Kidney (tissue), 14 donors: Measurements from ENCODE around the gene PA2G4. TPM values are rescaled to one million over a fixed set of nuclear protein-coding genes. Genes with fewer than 3 reads are reported as not detected.

Source experiments
- DNase-seq, 5 donors: peaks; one replicate each; pipeline ENCODE4 v3.0.0-alpha.2; 2013 to 2020
- FAIRE-seq: peaks from 2 replicates; lab custom pipeline; 2012; peaks lifted over from hg19 to GRCh38; lab: Jason Lieb, UNC
- H3K27ac ChIP-seq, 2 donors: one replicate each; pipeline ENCODE4 v1.7.0; 2013; ENCODE audit warnings: low read depth in 2 of 2, low read length in 2 of 2, inconsistent platforms in 1 of 2
- H3K27me3 ChIP-seq: one replicate; pipeline ENCODE4 v1.7.1; 2013; ENCODE audit warnings: low read length, inconsistent platforms; ENCODE audit not compliant: control insufficient read depth, insufficient read depth
- H3K36me3 ChIP-seq, 3 donors: one replicate each; pipeline versions ENCODE4 v1.7.0 to v1.7.1; 2013; ENCODE audit warnings: low read length in 3 of 3, control low read depth in 1 of 3, inconsistent platforms in 1 of 3; ENCODE audit not compliant: insufficient read depth in 3 of 3, control insufficient read depth in 2 of 3
- H3K4me1 ChIP-seq, 3 donors: one replicate each; pipeline versions ENCODE4 v1.7.0 to v1.7.1; 2013; ENCODE audit warnings: low read length in 3 of 3, inconsistent platforms in 1 of 3, low read depth in 1 of 3; ENCODE audit not compliant: control insufficient read depth in 2 of 3, insufficient read depth in 2 of 3
- H3K4me3 ChIP-seq, 3 donors: one replicate each; pipeline versions ENCODE4 v1.7.0 to v1.8.1; 2013; ENCODE audit warnings: low read length in 3 of 3, control low read depth in 1 of 3, inconsistent platforms in 1 of 3
- H3K9ac ChIP-seq, 3 donors: one replicate each; pipeline versions ENCODE4 v1.7.0 to v1.7.1; 2013; ENCODE audit warnings: low read length in 3 of 3, control low read depth in 1 of 3, inconsistent platforms in 1 of 3
- H3K9me3 ChIP-seq, 3 donors: one replicate each; pipeline versions ENCODE4 v1.7.0 to v1.7.1; 2013; ENCODE audit warnings: low read length in 3 of 3, control low read depth in 1 of 3, inconsistent platforms in 1 of 3; ENCODE audit not compliant: control insufficient read depth in 2 of 3, insufficient read depth in 1 of 3
- CTCF ChIP-seq: IDR thresholded peaks from 3 replicates; pipeline ENCODE4 v1.5.1; 2012; ENCODE audit warnings: mild to moderate bottlenecking, moderate library complexity, borderline replicate concordance; ENCODE audit not compliant: insufficient read depth; ENCODE audit errors: extremely low read depth
- intact Hi-C: fragments of 100-400 bp; cut with DNase I; formaldehyde crosslinking; loops from one replicate; pipeline ENCODE4 v1.11.1; 2022
- polyA plus RNA-seq: library from polyadenylated mRNA; stranded (reverse); fragments of 350-450 nt; fragmentation: Illumina TruSeq; extraction: RNeasy Lipid Tissue Mini Kit (QIAGEN cat#74804); gene quantifications from one replicate; pipeline ENCODE4 v1.2.3, GENCODE V29; 2014; ENCODE audit warnings: low read depth, low replicate concordance; ENCODE audit not compliant: insufficient read depth
- total RNA-seq: library from RNA; stranded (reverse); fragmentation: NEBNext Ultra II Directional; extraction: Animal tissue kit (Norgen Biotek cat#: 25700); gene quantifications from one replicate; pipeline ENCODE4 v1.2.1, GENCODE V29; 2021
- donor health status: control.
- donor health status: control.
- donor health status: control.
- donor health status: control.
- donor health status: control.
- donor health status: DM: yes; HTN: yes; CAD: no.
- donor health status: Normal renal cell carcinoma (clear cell type).

Gene PA2G4
- total and polyA plus RNA-seq, 2 donors from 2014 or later: 72.4 to 76.8 TPM

GRCh38 chr12:56159482-56160192 is 55.3 kb downstream of the PA2G4 start:
- Histone ChIP-seq H3K27ac (peak overlapping the region; percentile 98 to 100), H3K36me3 (peaks cover 9 to 43% (median 33%) of the 10 kb centered on the region in 3 donors), H3K9ac (peak overlapping the region; percentile 90 to 100 (median 99)), H3K4me3 (peak overlapping the region; percentile 95 to 100 (median 98)), H3K4me1 (peaks cover 2 to 25% (median 23%) of the 10 kb centered on the region in 3 donors), H3K9me3 (no peaks in the 10 kb centered on the region), H3K27me3 (no peaks in the 10 kb centered on the region)
- intact Hi-C loops: no loop called here
- DNase-seq (no peak), FAIRE-seq (no peak)
- no peak for TF ChIP-seq CTCF

GRCh38 chr12:56160193-56160763 is 55.9 kb downstream of the PA2G4 start:
- Histone ChIP-seq H3K27ac (peak overlapping the region; percentile 98 to 100), H3K36me3 (peaks cover 9 to 48% (median 35%) of the 10 kb centered on the region in 3 donors), H3K4me1 (peaks cover 2 to 23% (median 22%) of the 10 kb centered on the region in 3 donors), H3K9me3 (no peaks in the 10 kb centered on the region), H3K9ac (peak overlapping the region in 2 of 3 donors; percentile 99 to 100), H3K4me3 (peak overlapping the region; percentile 3 to 100 (median 95)), H3K27me3 (no peaks in the 10 kb centered on the region)
- TF ChIP-seq CTCF: no peak
- FAIRE-seq (no peak), DNase-seq (peak in 1 of 5 donors; percentile 83)
- intact Hi-C loops: no loop called here

- no peak for FAIRE-seq
- H3K27ac ChIP-seq: peak overlapping the region; percentile 98 to 100
- TF ChIP-seq CTCF: no peak
- H3K9ac ChIP-seq: peak overlapping the region in 2 of 3 donors; percentile 15 to 99
- peaks cover 11 to 53% (median 36%) of the 10 kb centered on the region in 3 donors for H3K36me3 ChIP-seq
- peak overlapping the region in 2 of 3 donors; percentile 95 to 100 for H3K4me3 ChIP-seq
- DNase-seq: no peak
- intact Hi-C loops: no loop called here
- H3K27me3 ChIP-seq: no peaks in the 10 kb centered on the region
- peaks cover 2 to 23% (median 21%) of the 10 kb centered on the region in 3 donors for H3K4me1 ChIP-seq
- no peaks in the 10 kb centered on the region for H3K9me3 ChIP-seq
Observed at GRCh38 chr12:56160894-56161689, 56.7 kb downstream of the PA2G4 start.
